ENCODE data around the gene CTLA4.

DNA sequence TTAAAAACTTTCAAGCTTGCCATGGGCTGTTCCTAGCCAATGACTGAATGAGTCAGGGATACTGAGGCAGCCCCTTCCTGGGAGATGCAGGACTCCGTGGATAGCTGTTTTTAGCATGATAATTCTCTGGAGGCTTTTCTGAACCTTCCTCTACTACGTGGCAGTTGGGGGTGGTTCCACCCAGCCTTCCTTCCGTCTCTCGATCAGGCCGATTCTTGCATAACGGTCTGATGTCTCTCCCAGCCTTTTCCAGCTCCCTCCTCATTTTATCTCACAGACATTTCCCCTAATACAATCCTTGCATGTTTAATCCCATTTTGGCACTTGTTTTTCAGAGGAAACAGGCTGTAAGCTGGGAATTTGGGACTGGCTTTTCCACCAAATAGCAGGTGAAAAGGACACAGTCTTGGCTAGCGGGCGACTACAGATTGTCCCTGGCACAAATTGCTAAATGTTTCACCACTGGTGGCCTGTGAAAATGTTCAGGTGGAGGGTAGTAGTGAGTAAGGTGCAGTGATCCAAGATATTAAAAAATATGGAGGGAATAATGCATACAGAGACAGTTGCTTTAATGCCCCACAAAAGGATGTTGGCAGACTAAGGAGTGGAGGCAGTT lies 21.0 kb upstream of the CTLA4 start:
- no peak for TF ChIP-seq POLR2AphosphoS5 (IDR thresholded peaks at IDR 0.05)
- TF ChIP-seq EP300 (IDR thresholded peaks at IDR 0.05), result no peak
- TF ChIP-seq, protein P1, sequence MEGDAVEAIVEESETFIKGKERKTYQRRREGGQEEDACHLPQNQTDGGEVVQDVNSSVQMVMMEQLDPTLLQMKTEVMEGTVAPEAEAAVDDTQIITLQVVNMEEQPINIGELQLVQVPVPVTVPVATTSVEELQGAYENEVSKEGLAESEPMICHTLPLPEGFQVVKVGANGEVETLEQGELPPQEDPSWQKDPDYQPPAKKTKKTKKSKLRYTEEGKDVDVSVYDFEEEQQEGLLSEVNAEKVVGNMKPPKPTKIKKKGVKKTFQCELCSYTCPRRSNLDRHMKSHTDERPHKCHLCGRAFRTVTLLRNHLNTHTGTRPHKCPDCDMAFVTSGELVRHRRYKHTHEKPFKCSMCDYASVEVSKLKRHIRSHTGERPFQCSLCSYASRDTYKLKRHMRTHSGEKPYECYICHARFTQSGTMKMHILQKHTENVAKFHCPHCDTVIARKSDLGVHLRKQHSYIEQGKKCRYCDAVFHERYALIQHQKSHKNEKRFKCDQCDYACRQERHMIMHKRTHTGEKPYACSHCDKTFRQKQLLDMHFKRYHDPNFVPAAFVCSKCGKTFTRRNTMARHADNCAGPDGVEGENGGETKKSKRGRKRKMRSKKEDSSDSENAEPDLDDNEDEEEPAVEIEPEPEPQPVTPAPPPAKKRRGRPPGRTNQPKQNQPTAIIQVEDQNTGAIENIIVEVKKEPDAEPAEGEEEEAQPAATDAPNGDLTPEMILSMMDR (IDR thresholded peaks at IDR 0.05), result no peak
